GM12878 (cell line): ENCODE results near the gene HS3ST1.

Source experiments
- ATF2 ChIP-seq: IDR thresholded peaks from 2 replicates; pipeline ENCODE4 v1.6.1; 2012; ENCODE audit warnings: low read length, inconsistent platforms
- ATF3 ChIP-seq: IDR thresholded peaks from 2 replicates; pipeline ENCODE4 v1.6.1; 2011; ENCODE audit warnings: low read depth, mild to moderate bottlenecking, low read length, moderate library complexity, borderline replicate concordance; ENCODE audit errors: extremely low read depth
- CBX5 ChIP-seq: sonication (generic); IDR thresholded peaks from 2 replicates; pipeline ENCODE4 v1.6.1; 2016; ENCODE audit warnings: low read depth, moderate library complexity, mild to moderate bottlenecking, inconsistent platforms
- CEBPB ChIP-seq, 2 experiments: fragments of 150-350 bp in 1 of 2; IDR thresholded peaks; 2 replicates each; pipeline ENCODE4 v1.6.1; 2012 to 2014; ENCODE audit warnings: low read depth in 2 of 2, low read length in 2 of 2, borderline replicate concordance in 1 of 2, inconsistent platforms in 1 of 2
- CTCF ChIP-seq, 3 experiments: IDR thresholded peaks in 2 of 3; conservative IDR thresholded peaks in 1 of 3; 2 replicates each; pipeline ENCODE4 v1.5.1; 2011; ENCODE audit warnings: low read depth in 3 of 3, low read length in 3 of 3, mild to moderate bottlenecking in 3 of 3, control low read depth in 2 of 3, moderate library complexity in 2 of 3, inconsistent platforms in 1 of 3, mixed read lengths in 1 of 3; ENCODE audit not compliant: control insufficient read depth in 2 of 3, insufficient read depth in 1 of 3; ENCODE audit errors: extremely low read depth in 1 of 3
- EZH2 ChIP-seq: IDR thresholded peaks from 2 replicates; pipeline ENCODE4 v1.6.1; 2012; ENCODE audit warnings: low read depth, mild to moderate bottlenecking, control low read depth, inconsistent platforms, low read length, borderline replicate concordance; ENCODE audit not compliant: control insufficient read depth
- MAX ChIP-seq: IDR thresholded peaks from 2 replicates; pipeline ENCODE4 v1.6.1; 2012; ENCODE audit warnings: low read depth, low read length, improper control_type of control experiment
- NR2F1 ChIP-seq: fragments of 450-650 bp; conservative IDR thresholded peaks from 2 replicates; pipeline ENCODE4 v1.6.1; 2017; ENCODE audit warnings: mild to moderate bottlenecking
- NRF1 ChIP-seq: conservative IDR thresholded peaks from 2 replicates; pipeline ENCODE4 v1.6.1; 2011; ENCODE audit warnings: mild to moderate bottlenecking, low read depth, low read length, improper control_type of control experiment
- POLR2A ChIP-seq: IDR thresholded peaks from 2 replicates; pipeline ENCODE4 v1.6.1; 2011; ENCODE audit warnings: low read depth, mild to moderate bottlenecking, low read length
- POLR2AphosphoS5 ChIP-seq: IDR thresholded peaks from 2 replicates; pipeline ENCODE4 v1.6.1; 2011; ENCODE audit warnings: mild to moderate bottlenecking, low read length, inconsistent platforms
- SKIL ChIP-seq: fragments of 450-650 bp; IDR thresholded peaks from 2 replicates; pipeline ENCODE4 v1.6.1; 2017; ENCODE audit warnings: mild to moderate bottlenecking, low read depth, inconsistent platforms; ENCODE audit not compliant: poor library complexity, severe bottlenecking
- TBL1XR1 ChIP-seq: IDR thresholded peaks from 2 replicates; pipeline ENCODE4 v1.6.1; 2012; ENCODE audit warnings: low read depth, low read length, improper control_type of control experiment
- TCF7 ChIP-seq: IDR thresholded peaks from 2 replicates; pipeline ENCODE4 v1.6.1; 2014; ENCODE audit warnings: antibody characterized with exemption, borderline replicate concordance

- TF ChIP-seq SKIL (no peak), TBL1XR1 (no peak), ATF3 (no peak), EZH2 (no peak), CTCF (IDR thresholded peaks at IDR 0.05 in 2 of 3, conservative IDR thresholded peaks at IDR 0.05 in 1 of 3; ENCODE audit: control insufficient read depth in 2 of 3, extremely low read depth in 1 of 3, insufficient read depth in 1 of 3, low read depth in 3 of 3, low read length in 3 of 3) (peak; percentile 37 to 66 (median 56)), NR2F1 (no peak), NRF1 (no peak), MAX (no peak), POLR2A (no peak), POLR2AphosphoS5 (no peak), ATF2 (no peak), CBX5 (no peak), TCF7 (no peak), CEBPB (IDR thresholded peaks at IDR 0.05; ENCODE audit: borderline replicate concordance in 1 of 2, low read depth in 2 of 2, low read length in 2 of 2) (no peak)
These were observed 4.7 kb downstream of the HS3ST1 start for GRCh38 chr4:11424000-11424399.
